Measurements from ENCODE around the gene CBX5. TPM values are rescaled to one million over a fixed set of nuclear protein-coding genes. Genes with fewer than 3 reads are reported as not detected.
"Not testable (repeated sequence)": the region's sequence is repeated elsewhere in the genome, so short reads cannot be mapped to it uniquely, and the experiment has no call there.

CBX5 gene
- total RNA-seq, 1 donor from 2014 or later = 70.2 TPM

- no peak for DNase-seq (ENCODE audit: low spot score)
These were observed 82.5 kb downstream of the CBX5 start for GRCh38 chr12:54197431-54197909.

- no peak for DNase-seq (ENCODE audit: low spot score)
These were observed 82.9 kb downstream of the CBX5 start for GRCh38 chr12:54197010-54197409.

GRCh38 chr12:54196396-54196795 is 83.5 kb downstream of the CBX5 start:
- DNase-seq (ENCODE audit: low spot score) = no peak

GRCh38 chr12:54195737-54196347 is 84.1 kb downstream of the CBX5 start:
- no peak for DNase-seq (ENCODE audit: low spot score)

GRCh38 chr12:54195080-54195736 is 84.7 kb downstream of the CBX5 start:
- no peak for DNase-seq (ENCODE audit: low spot score)

GRCh38 chr12:54194611-54195010 is 85.3 kb downstream of the CBX5 start:
- not testable (repeated sequence) for DNase-seq (ENCODE audit: low spot score)

- DNase-seq (ENCODE audit: low spot score) = no peak
These were observed 86.5 kb downstream of the CBX5 start for GRCh38 chr12:54193434-54193833.

GRCh38 chr12:54191550-54192022 is 88.3 kb downstream of the CBX5 start:
- peak; percentile 84 for DNase-seq (ENCODE audit: low spot score)

- DNase-seq (ENCODE audit: low spot score) = no peak
These were observed 88.8 kb downstream of the CBX5 start for GRCh38 chr12:54191126-54191525.

- DNase-seq (ENCODE audit: low spot score) = no peak
These were observed 90.8 kb downstream of the CBX5 start for GRCh38 chr12:54189198-54189539.

- DNase-seq (ENCODE audit: low spot score) = no peak
These were observed 92.8 kb downstream of the CBX5 start for GRCh38 chr12:54187075-54187474.

- DNase-seq (ENCODE audit: low spot score) = no peak
These were observed 94.0 kb downstream of the CBX5 start for GRCh38 chr12:54185919-54186318.

GRCh38 chr12:54185297-54185696 is 94.6 kb downstream of the CBX5 start:
- not testable (repeated sequence) for DNase-seq (ENCODE audit: low spot score)

- DNase-seq (ENCODE audit: low spot score) = no peak
These were observed 95.7 kb downstream of the CBX5 start for GRCh38 chr12:54184024-54184805.

- no peak for DNase-seq (ENCODE audit: low spot score)
These were observed 96.9 kb downstream of the CBX5 start for GRCh38 chr12:54182981-54183380.

GRCh38 chr12:54182086-54182485 is 97.8 kb downstream of the CBX5 start:
- DNase-seq (ENCODE audit: low spot score) = no peak

Other genes starting within 250 kb of the CBX5 start
- gene HOXC5, start 247.1 kb downstream of the CBX5 start, total RNA-seq = 1.7 TPM
- gene HOXC4, start 226.3 kb downstream of the CBX5 start, total RNA-seq = 3.5 TPM
- gene SMUG1, start 91.1 kb downstream of the CBX5 start, total RNA-seq = 24.5 TPM
- 1,348 TPM for gene HNRNPA1, start 604 bp upstream of the CBX5 start, total RNA-seq
- 0.57 TPM for gene NFE2, start 20.9 kb upstream of the CBX5 start, total RNA-seq
- 116 TPM for gene COPZ1, start 45.0 kb upstream of the CBX5 start, total RNA-seq
- gene GPR84, start 84.4 kb upstream of the CBX5 start, total RNA-seq = 0.34 TPM
- 88.4 TPM for gene ZNF385A, start 104.6 kb upstream of the CBX5 start, total RNA-seq
- 117 TPM for gene ITGA5, start 139.1 kb upstream of the CBX5 start, total RNA-seq
- 0.62 TPM for gene GTSF1, start 193.5 kb upstream of the CBX5 start, total RNA-seq
- 17.4 TPM for gene NCKAP1L, start 217.6 kb upstream of the CBX5 start, total RNA-seq

All from ureter (tissue), 1 donor.